Hepatocyte (in vitro differentiated cells): ENCODE results near the gene GLUD2.

Source experiments
- EZH2 ChIP-seq: fragments of 200-600 bp; sonication (generic); IDR thresholded peaks from 2 replicates; pipeline ENCODE4 v1.6.1; 2016; ENCODE audit warnings: antibody characterized with exemption, mild to moderate bottlenecking, borderline replicate concordance
- EZH2phosphoT487 ChIP-seq: fragments of 200-600 bp; sonication (generic); IDR thresholded peaks from one replicate; pipeline ENCODE4 v1.6.1; 2018; ENCODE audit warnings: antibody characterized with exemption, mild to moderate bottlenecking, low read depth, moderate library complexity; ENCODE audit not compliant: unreplicated experiment, severe bottlenecking
- TF ChIP-seq, protein P1 (sequence below): fragments of 200-600 bp; sonication (generic); IDR thresholded peaks from 2 replicates; pipeline ENCODE4 v1.5.1; 2016; ENCODE audit warnings: antibody characterized with exemption, mild to moderate bottlenecking; ENCODE audit not compliant: poor library complexity

GRCh38 chrX:121000589-121000988, 46.8 kb upstream of the GLUD2 start:
- TF ChIP-seq, protein P1, sequence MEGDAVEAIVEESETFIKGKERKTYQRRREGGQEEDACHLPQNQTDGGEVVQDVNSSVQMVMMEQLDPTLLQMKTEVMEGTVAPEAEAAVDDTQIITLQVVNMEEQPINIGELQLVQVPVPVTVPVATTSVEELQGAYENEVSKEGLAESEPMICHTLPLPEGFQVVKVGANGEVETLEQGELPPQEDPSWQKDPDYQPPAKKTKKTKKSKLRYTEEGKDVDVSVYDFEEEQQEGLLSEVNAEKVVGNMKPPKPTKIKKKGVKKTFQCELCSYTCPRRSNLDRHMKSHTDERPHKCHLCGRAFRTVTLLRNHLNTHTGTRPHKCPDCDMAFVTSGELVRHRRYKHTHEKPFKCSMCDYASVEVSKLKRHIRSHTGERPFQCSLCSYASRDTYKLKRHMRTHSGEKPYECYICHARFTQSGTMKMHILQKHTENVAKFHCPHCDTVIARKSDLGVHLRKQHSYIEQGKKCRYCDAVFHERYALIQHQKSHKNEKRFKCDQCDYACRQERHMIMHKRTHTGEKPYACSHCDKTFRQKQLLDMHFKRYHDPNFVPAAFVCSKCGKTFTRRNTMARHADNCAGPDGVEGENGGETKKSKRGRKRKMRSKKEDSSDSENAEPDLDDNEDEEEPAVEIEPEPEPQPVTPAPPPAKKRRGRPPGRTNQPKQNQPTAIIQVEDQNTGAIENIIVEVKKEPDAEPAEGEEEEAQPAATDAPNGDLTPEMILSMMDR, result peak; percentile 31
- TF ChIP-seq EZH2 (no peak), EZH2phosphoT487 (no peak)
